Embryonic facial prominence (tissue), 1 donor: ENCODE results near the gene ARG2.
A peak's percentile ranks its signal among the peaks of the same experiment; 100 is the strongest.

Experiments
- DNase-seq: peaks from one replicate; pipeline ENCODE4 v3.0.0-alpha.2; 2016; ENCODE audit errors: extremely low spot score

ARG2 gene

GRCh38 chr14:67683842-67684241 is 64.1 kb downstream of the ARG2 start:
- no peak for DNase-seq

GRCh38 chr14:67690011-67690410 is 70.3 kb downstream of the ARG2 start:
- DNase-seq, result no peak

- DNase-seq, result no peak
Measured at GRCh38 chr14:67694791-67695393, 75.2 kb downstream of the ARG2 start.

GRCh38 chr14:67695394-67695949 is 75.8 kb downstream of the ARG2 start, which contains the start of gene RDH11:
Gene RDH11 (minus strand): TSS chr14:67695764. CDS start chr14:67695703, 61 bp downstream.
- DNase-seq, result peak; percentile 92

- DNase-seq, result no peak
Measured at GRCh38 chr14:67697006-67697405, 77.3 kb downstream of the ARG2 start.

- no peak for DNase-seq
Measured at GRCh38 chr14:67698179-67698578, 78.5 kb downstream of the ARG2 start.
